Activated T-helper 2 cell treated with anti-CD3 and anti-CD28 coated beads, Interferon-gamma antibody, Interleukin-2, Interleukin-4, amounts not matched to agents 10 μg/mL and 5 μg/mL and 100 μg/mL, durations not matched to agents 14 hours and 24 hours and 36 hours (primary cell): ENCODE measurements around the gene ADORA2B. TPM values are rescaled to one million over a fixed set of nuclear protein-coding genes. Genes with fewer than 3 reads are reported as not detected.
"Not testable (repeated sequence)": the region's sequence is repeated elsewhere in the genome, so short reads cannot be mapped to it uniquely, and the experiment has no call there.

Experiments
- DNase-seq: peaks from one replicate; pipeline ENCODE4 v3.0.0; 2021; ENCODE audit warnings: low spot score
- H3K27ac Mint-ChIP-seq: one replicate; pipeline ENCODE4 v1.8.0; 2021; ENCODE audit warnings: mixed read lengths
- H3K27me3 Mint-ChIP-seq: one replicate; pipeline ENCODE4 v1.8.0; 2021; ENCODE audit warnings: low read depth, mixed read lengths
- H3K36me3 Mint-ChIP-seq: one replicate; pipeline ENCODE4 v1.8.0; 2021; ENCODE audit warnings: low read depth, mixed read lengths
- H3K4me1 Mint-ChIP-seq: one replicate; pipeline ENCODE4 v1.8.0; 2021; ENCODE audit warnings: low read depth, mixed read lengths
- H3K4me3 Mint-ChIP-seq: one replicate; pipeline ENCODE4 v1.8.0; 2021; ENCODE audit warnings: low read depth, mild to moderate bottlenecking, moderate library complexity, mixed read lengths
- H3K9me3 Mint-ChIP-seq: one replicate; pipeline ENCODE4 v1.8.0; 2021; ENCODE audit warnings: mixed read lengths
- intact Hi-C: fragments of 100-400 bp; cut with micrococcal nuclease; formaldehyde crosslinking; loops from one replicate; pipeline ENCODE4 v1.15.1; 2023
- total RNA-seq: library from RNA; stranded (reverse); gene quantifications from 2 replicates; pipeline ENCODE4 v1.2.3, GENCODE V29; 2022

Gene ADORA2B
- total RNA-seq, 1 donor from 2014 or later, result 4.2 TPM

DNA sequence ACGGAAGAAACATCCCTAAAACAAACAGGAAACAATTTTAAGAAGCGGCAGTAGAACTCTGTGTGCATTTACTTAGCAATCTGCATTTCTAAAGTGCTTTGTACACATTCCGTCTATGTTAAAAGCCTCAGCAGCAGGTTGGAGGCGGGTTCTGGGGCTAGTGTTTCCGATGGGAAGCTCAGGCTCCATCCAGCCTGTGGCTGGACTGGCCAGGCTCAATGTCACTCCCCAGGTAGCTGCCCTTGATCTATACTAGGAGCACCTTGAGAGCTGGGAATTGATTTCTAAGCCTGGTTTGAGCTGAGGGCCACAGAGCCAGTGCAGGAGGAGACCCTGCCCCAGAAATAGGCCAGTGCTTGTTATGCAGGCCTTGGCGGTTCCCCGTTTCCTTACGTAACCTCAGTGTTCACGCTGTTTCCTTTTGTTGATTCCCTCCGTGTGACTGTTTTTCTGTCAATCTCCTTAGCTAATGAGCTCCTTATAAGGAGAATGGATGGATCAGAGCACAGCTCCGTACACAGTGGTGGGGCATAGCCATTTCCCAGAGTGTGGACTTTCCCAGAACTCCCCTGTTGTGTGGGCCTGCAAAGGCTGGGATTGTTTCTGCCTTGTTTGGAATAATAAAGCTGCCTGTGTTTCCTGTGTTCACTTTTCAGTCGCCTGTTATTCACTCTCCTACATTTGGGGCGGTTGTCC, 21.4 kb downstream of the ADORA2B start:
- Mint-ChIP-seq H3K36me3 (no peaks in the 10 kb centered on the region), H3K4me1 (peaks cover 8% of the 10 kb centered on the region), H3K4me3 (no peak overlapping the region), H3K27me3 (peaks cover 35% of the 10 kb centered on the region), H3K9me3 (no peaks in the 10 kb centered on the region), H3K27ac (no peak overlapping the region)
- intact Hi-C loops, result no loop called here
- DNase-seq, result no peak

GRCh38 chr17:15966879-15967248, 21.9 kb downstream of the ADORA2B start:
- H3K36me3 Mint-ChIP-seq, result no peaks in the 10 kb centered on the region
- intact Hi-C loops, result no loop called here
- DNase-seq, result no peak
- H3K27me3 Mint-ChIP-seq, result peaks cover 32% of the 10 kb centered on the region
- H3K4me1 Mint-ChIP-seq, result peaks cover 8% of the 10 kb centered on the region
- no peaks in the 10 kb centered on the region for H3K9me3 Mint-ChIP-seq
- H3K4me3 Mint-ChIP-seq, result no peak overlapping the region
- H3K27ac Mint-ChIP-seq, result no peak overlapping the region

GRCh38 chr17:15967706-15968399, 22.9 kb downstream of the ADORA2B start:
- intact Hi-C loops, result no loop called here
- H3K36me3 Mint-ChIP-seq, result no peaks in the 10 kb centered on the region
- H3K4me1 Mint-ChIP-seq, result peaks cover 10% of the 10 kb centered on the region
- H3K27me3 Mint-ChIP-seq, result peaks cover 32% of the 10 kb centered on the region
- H3K9me3 Mint-ChIP-seq, result no peaks in the 10 kb centered on the region
- no peak overlapping the region for H3K27ac Mint-ChIP-seq
- no peak overlapping the region for H3K4me3 Mint-ChIP-seq
- no peak for DNase-seq

GRCh38 chr17:15969463-15969862, 24.5 kb downstream of the ADORA2B start:
- intact Hi-C loops, result no loop called here
- Mint-ChIP-seq H3K36me3 (no peaks in the 10 kb centered on the region), H3K4me1 (peaks cover 15% of the 10 kb centered on the region)

GRCh38 chr17:15970500-15970899, 25.6 kb downstream of the ADORA2B start:
- Mint-ChIP-seq H3K27ac (no peak overlapping the region), H3K4me3 (no peak overlapping the region), H3K9me3 (no peaks in the 10 kb centered on the region), H3K27me3 (peaks cover 21% of the 10 kb centered on the region), H3K4me1 (peaks cover 15% of the 10 kb centered on the region), H3K36me3 (no peaks in the 10 kb centered on the region)
- no peak for DNase-seq
- intact Hi-C loops, result no loop called here

More at GRCh38 chr17:15969463-15969862, 24.5 kb downstream of the ADORA2B start:
- Mint-ChIP-seq H3K27ac (no peak overlapping the region), H3K9me3 (no peaks in the 10 kb centered on the region), H3K4me3 (no peak overlapping the region), H3K27me3 (peaks cover 29% of the 10 kb centered on the region)
- no peak for DNase-seq

DNA sequence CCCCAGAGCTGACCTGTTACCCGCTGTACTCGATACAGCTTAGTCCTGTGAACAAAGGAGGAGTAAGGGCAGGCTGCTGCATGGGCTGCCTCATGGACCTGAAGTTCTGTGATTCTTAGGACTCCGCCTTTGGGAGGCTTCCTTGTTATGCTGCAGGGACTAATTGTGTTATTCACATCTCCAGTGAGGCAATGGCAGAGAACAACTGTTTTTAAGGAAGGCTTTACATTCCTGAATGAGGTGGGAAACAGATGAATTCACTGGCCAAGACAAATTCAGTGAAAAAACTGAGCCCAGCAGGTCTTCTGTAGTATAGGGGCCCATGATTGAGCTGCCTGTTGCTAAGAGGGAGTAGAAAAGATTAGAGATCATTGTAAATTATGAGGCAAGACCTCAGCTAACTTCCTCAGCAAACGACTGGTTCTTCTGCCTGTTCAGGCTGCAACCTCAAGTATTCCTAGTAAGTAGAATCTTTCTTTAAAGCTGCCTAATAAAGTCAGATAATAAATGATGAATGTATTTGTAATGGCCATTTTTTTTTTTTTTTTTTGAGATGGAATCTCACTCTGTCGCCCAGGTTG, 26.3 kb downstream of the ADORA2B start:
- peaks cover 12% of the 10 kb centered on the region for H3K4me1 Mint-ChIP-seq
- DNase-seq, result no peak
- intact Hi-C loops, result no loop called here
- no peaks in the 10 kb centered on the region for H3K9me3 Mint-ChIP-seq
- no peaks in the 10 kb centered on the region for H3K36me3 Mint-ChIP-seq
- no peak overlapping the region for H3K27ac Mint-ChIP-seq
- H3K27me3 Mint-ChIP-seq, result peaks cover 18% of the 10 kb centered on the region
- no peak overlapping the region for H3K4me3 Mint-ChIP-seq

- Mint-ChIP-seq H3K36me3 (peaks cover 3% of the 10 kb centered on the region), H3K9me3 (no peaks in the 10 kb centered on the region)
Observed at GRCh38 chr17:15971882-15972281, 27.0 kb downstream of the ADORA2B start.

GRCh38 chr17:15972497-15972951, 27.6 kb downstream of the ADORA2B start:
- H3K27ac Mint-ChIP-seq, result no peak overlapping the region
- H3K36me3 Mint-ChIP-seq, result peaks cover 7% of the 10 kb centered on the region
- no peak for DNase-seq
- H3K4me3 Mint-ChIP-seq, result no peak overlapping the region
- no peaks in the 10 kb centered on the region for H3K9me3 Mint-ChIP-seq
- intact Hi-C loops, result no loop called here
- H3K27me3 Mint-ChIP-seq, result peaks cover 14% of the 10 kb centered on the region
- peaks cover 8% of the 10 kb centered on the region for H3K4me1 Mint-ChIP-seq

More at GRCh38 chr17:15971882-15972281, 27.0 kb downstream of the ADORA2B start:
- peaks cover 8% of the 10 kb centered on the region for H3K4me1 Mint-ChIP-seq
- intact Hi-C loops, result no loop called here
- H3K27me3 Mint-ChIP-seq, result peaks cover 14% of the 10 kb centered on the region
- no peak overlapping the region for H3K4me3 Mint-ChIP-seq
- H3K27ac Mint-ChIP-seq, result no peak overlapping the region
- DNase-seq, result no peak

DNA sequence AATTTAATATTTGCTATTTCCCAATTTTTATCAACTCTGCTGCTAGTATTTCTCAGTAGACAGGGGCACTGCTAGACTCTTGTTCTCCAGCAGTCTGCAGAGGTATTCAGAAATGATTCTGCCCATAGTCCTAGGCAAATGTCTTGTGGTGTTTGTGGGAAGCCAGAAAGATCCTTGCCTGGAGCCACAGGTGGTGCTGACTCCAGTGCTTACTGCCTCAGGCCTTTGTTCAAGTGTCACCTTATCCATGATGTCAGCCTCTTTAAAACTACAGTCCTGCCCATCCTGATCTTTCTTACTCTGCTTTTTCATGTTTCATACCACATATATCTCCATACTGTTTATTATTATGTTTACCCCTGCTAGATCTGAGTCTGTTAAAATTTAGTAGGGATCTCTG, 28.1 kb downstream of the ADORA2B start:
- H3K27ac Mint-ChIP-seq, result no peak overlapping the region
- no peak overlapping the region for H3K4me3 Mint-ChIP-seq
- no peak for DNase-seq
- peaks cover 12% of the 10 kb centered on the region for H3K27me3 Mint-ChIP-seq
- no peaks in the 10 kb centered on the region for H3K9me3 Mint-ChIP-seq
- H3K4me1 Mint-ChIP-seq, result peaks cover 8% of the 10 kb centered on the region
- peaks cover 10% of the 10 kb centered on the region for H3K36me3 Mint-ChIP-seq
- intact Hi-C loops, result no loop called here

- Mint-ChIP-seq H3K27ac (no peak overlapping the region), H3K9me3 (no peaks in the 10 kb centered on the region), H3K4me1 (peaks cover 8% of the 10 kb centered on the region), H3K4me3 (no peak overlapping the region), H3K27me3 (peaks cover 9% of the 10 kb centered on the region), H3K36me3 (peaks cover 11% of the 10 kb centered on the region)
- DNase-seq, result no peak
- intact Hi-C loops, result no loop called here
Observed at GRCh38 chr17:15973834-15974233, 28.9 kb downstream of the ADORA2B start.

DNA sequence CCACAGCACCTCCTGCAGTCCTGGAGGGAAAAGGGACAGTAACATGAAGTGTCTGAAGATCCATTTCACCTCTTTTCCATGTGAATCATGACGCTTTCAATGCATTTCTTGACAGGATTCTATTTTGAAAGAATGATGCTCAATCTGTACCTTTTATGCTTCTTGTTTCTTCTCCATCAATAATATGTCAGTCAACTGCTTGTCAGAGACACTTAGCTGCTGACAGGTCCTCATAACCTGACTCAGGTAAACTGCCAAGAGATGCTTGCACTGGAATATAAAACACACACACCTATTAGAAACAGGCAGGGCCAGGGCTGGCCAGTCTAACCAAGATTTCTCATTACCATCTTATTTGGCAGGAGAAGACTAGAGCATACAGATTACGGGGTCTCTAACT, 33.0 kb downstream of the ADORA2B start:
- no peaks in the 10 kb centered on the region for H3K27me3 Mint-ChIP-seq
- no peak for DNase-seq
- no peak overlapping the region for H3K27ac Mint-ChIP-seq
- H3K9me3 Mint-ChIP-seq, result no peaks in the 10 kb centered on the region
- intact Hi-C loops, result no loop called here
- peaks cover 27% of the 10 kb centered on the region for H3K4me1 Mint-ChIP-seq
- H3K36me3 Mint-ChIP-seq, result peaks cover 36% of the 10 kb centered on the region
- H3K4me3 Mint-ChIP-seq, result no peak overlapping the region

DNA sequence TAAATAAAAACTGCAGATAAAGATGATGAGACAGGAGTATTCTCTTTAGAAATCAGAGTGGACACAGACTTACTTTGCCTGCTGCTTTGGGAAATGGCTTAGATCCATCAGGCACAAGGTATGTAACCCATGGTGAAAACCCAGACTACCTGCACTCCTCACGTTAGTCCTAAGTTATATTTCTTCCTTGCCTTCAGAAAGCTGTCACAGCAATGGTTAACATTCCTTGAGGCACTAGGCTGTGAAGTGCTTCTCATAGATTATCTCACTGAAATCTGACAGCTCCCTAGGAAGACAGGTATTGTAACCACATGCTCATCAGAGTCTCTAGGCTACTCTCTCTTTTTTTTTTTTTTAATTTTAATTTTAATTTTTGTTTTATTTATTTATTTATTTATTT, 33.7 kb downstream of the ADORA2B start:
- intact Hi-C loops, result no loop called here
- Mint-ChIP-seq H3K9me3 (no peaks in the 10 kb centered on the region), H3K27ac (no peak overlapping the region), H3K4me1 (peaks cover 23% of the 10 kb centered on the region), H3K27me3 (no peaks in the 10 kb centered on the region), H3K4me3 (no peak overlapping the region), H3K36me3 (peaks cover 36% of the 10 kb centered on the region)
- no peak for DNase-seq

- Mint-ChIP-seq H3K36me3 (peaks cover 39% of the 10 kb centered on the region), H3K4me1 (peaks cover 23% of the 10 kb centered on the region)
- H3K4me3 Mint-ChIP-seq, H3K27ac Mint-ChIP-seq, H3K9me3 Mint-ChIP-seq, DNase-seq, H3K27me3 Mint-ChIP-seq, intact Hi-C loops: not testable (repeated sequence)
Observed at GRCh38 chr17:15979013-15979412, 34.1 kb downstream of the ADORA2B start.
